Lower leg skin (tissue), 4 donors: ENCODE measurements around the gene CTIF. TPM values are rescaled to one million over a fixed set of nuclear protein-coding genes. Genes with fewer than 3 reads are reported as not detected.

ENCODE experiments used
- DNase-seq, 2 donors: peaks; one replicate each; pipeline ENCODE4 v3.0.0-alpha.2; 2019; ENCODE audit warnings: low spot score in 2 of 2
- H3K4me3 ChIP-seq: fragments of 200-600 bp; sonication (generic); 2 replicates; pipeline ENCODE4 v1.5.1; 2017; ENCODE audit warnings: mild to moderate bottlenecking, low read depth; ENCODE audit not compliant: poor library complexity, severe bottlenecking
- CTCF ChIP-seq, 3 donors: fragments of 450-650 bp; IDR thresholded peaks; one replicate each; pipeline ENCODE4 v1.5.1; 2016; ENCODE audit warnings: antibody characterized with exemption in 3 of 3, mild to moderate bottlenecking in 3 of 3, moderate library complexity in 2 of 3
- POLR2A ChIP-seq, 2 donors: fragments of 450-650 bp; IDR thresholded peaks; one replicate each; pipeline ENCODE4 v1.6.1; 2016 to 2017; ENCODE audit warnings: antibody characterized with exemption in 2 of 2, mild to moderate bottlenecking in 1 of 2, moderate library complexity in 1 of 2
- WGBS, 2 donors: methylation state at CpG; one replicate each; pipeline ENCODE4 v1.1.5; 2018; 5-methylcytosine and 5-hydroxymethylcytosine counted together
- intact Hi-C: fragments of 100-400 bp; cut with DNase I; formaldehyde crosslinking; loops from one replicate; pipeline ENCODE4 v1.15.0; 2023; ENCODE audit warnings: low total_unique reads
- total RNA-seq, 4 donors: library from RNA; depleted of rRNA; stranded (reverse); fragments of >200 nt; gene quantifications; one replicate each; pipeline ENCODE4 v1.1.0, GENCODE V29; 2016

CTIF gene
- total RNA-seq, 4 donors from 2014 or later = 22.6 to 44.0 (median 30.2) TPM

DNA sequence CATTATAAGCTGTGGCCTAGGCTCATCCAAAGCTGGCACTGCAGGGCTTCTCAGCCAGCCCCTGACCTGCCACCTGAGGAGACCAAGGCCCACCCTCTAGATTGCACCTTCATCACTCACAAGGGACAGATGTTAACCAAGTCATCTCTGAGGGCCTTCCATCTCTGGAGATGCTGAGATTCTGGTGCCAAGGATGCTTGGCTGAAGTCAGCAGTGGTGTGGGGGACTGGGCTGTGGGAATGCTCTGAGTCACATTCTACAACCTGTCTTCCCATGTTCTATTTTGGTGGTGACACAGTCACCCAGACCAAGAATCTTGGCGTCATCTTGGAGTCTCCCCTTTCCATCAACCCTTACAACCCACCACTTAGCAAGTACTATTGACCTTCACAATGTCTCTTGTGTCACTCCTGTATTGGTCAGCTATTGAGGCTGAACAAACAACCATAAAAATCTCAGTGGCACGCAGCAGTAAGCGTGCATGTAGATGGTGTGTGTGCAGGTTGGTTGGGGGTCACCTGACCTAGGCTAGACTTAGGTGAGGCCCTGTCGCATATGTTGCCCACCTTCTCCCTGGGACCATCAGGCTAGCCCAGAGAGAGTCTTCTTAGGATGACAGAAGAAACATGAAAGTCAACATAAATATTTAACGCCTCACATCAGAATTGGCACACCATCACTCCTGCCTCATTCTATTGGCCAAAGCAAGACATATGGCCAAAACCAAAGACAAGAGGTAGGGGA lies 276.9 kb downstream of the CTIF start:
- H3K4me3 ChIP-seq = no peak overlapping the region
- DNase-seq = peak in 1 of 2 donors; percentile 67
- WGBS, 2 donors = 96 to 97% methylated on average over 5 of the region's 5 CpGs
- TF ChIP-seq CTCF (IDR thresholded peaks at IDR 0.05) = no peak
- no peak for TF ChIP-seq POLR2A (IDR thresholded peaks at IDR 0.05)
- intact Hi-C loops = no loop called here

DNA sequence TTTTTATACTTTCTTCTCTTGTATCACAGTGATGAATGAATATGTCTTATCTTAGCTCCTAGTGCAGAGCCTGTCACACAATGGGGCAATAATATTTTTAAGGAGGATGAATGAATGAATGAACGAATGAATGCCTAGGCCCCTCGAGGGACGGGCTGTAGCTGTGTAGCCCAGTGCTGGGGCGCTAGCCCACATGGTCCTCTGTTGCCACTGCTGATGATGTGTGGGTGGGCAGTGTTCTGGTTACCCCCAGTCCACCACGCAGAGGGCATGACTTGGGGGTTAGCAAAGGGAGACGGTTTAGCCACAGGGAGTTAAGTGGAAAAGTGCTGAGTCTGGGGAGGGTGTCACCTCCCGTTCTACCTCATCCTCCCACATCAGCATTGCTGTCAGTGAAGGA lies 277.7 kb downstream of the CTIF start:
- TF ChIP-seq CTCF (IDR thresholded peaks at IDR 0.05) (no peak), POLR2A (IDR thresholded peaks at IDR 0.05) (no peak)
- peak in 1 of 2 donors; percentile 57 for DNase-seq
- 77 to 82% methylated on average over 7 of the region's 7 CpGs for WGBS, 2 donors
- no peak overlapping the region for H3K4me3 ChIP-seq
- intact Hi-C loops = no loop called here

DNA sequence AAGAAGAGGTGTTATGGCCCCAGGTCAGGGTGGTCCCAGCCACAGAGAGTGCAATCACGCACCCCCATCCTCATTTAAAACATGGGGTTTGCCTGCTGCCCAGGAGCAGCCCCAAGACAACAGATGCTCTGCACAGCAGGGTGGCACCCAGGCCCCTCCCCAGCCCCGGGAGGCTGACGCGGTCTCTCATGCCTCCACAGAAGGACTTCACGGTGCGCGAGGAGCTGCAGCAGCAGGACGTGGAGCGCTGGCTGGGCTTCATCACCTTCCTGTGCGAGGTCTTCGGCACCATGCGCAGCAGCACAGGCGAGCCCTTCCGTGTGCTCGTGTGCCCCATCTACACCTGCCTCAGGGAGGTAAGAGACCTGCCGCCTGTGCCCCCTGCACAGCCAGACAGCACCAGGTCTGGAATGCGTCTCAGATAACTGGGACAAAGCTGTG lies 278.2 kb downstream of the CTIF start:
- 94 to 99% methylated on average over 12 to 17 of the region's 17 CpGs for WGBS, 2 donors
- TF ChIP-seq POLR2A (IDR thresholded peaks at IDR 0.05) = no peak
- TF ChIP-seq CTCF (IDR thresholded peaks at IDR 0.05) = no peak
- DNase-seq = peak in 1 of 2 donors; percentile 75
- H3K4me3 ChIP-seq = no peak overlapping the region
- intact Hi-C loops = no loop called here

GRCh38 chr18:48818329-48819254 lies 279.8 kb downstream of the CTIF start:
- intact Hi-C loops = no loop called here
- DNase-seq = peak in 1 of 2 donors; percentile 59
- no peak overlapping the region for H3K4me3 ChIP-seq
- WGBS, 2 donors = 86% methylated on average over 18 of the region's 18 CpGs
- TF ChIP-seq POLR2A (IDR thresholded peaks at IDR 0.05) = no peak
- no peak for TF ChIP-seq CTCF (IDR thresholded peaks at IDR 0.05)

DNA sequence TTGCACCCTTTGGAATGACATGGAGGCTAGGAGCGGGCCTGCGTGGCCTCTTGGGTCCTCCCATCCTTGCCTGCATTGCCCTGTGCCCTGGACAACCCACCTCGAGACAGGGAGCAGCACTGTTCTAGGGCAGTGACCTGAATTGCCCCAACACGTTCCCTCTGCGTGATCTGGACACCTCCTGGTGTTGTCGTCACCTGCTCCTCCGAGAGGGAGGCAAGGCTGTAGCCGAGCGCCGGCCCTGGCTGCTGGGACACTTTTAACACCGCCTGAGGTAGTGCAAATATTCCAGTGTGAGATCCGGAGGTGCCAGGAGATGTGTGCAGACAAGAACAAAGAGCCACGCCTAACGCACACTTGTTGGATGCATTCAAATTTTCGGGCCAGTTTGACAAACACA lies 280.4 kb downstream of the CTIF start:
- peak in 1 of 2 donors; percentile 63 for DNase-seq
- H3K4me3 ChIP-seq = no peak overlapping the region
- 63 to 80% methylated on average over 15 of the region's 15 CpGs for WGBS, 2 donors
- TF ChIP-seq CTCF (IDR thresholded peaks at IDR 0.05) (no peak), POLR2A (IDR thresholded peaks at IDR 0.05) (no peak)
- intact Hi-C loops = no loop called here
